C4-2B (cell line): Measurements from ENCODE around the gene RASL11B.

Source experiments
- ZFX ChIP-seq: fragments of 450-650 bp; IDR thresholded peaks from 2 replicates; pipeline ENCODE4 v1.6.1; 2017
- TF ChIP-seq, protein P1 (sequence below): fragments of 450-650 bp; conservative IDR thresholded peaks from 2 replicates; pipeline ENCODE4 v1.5.1; 2017; ENCODE audit warnings: mild to moderate bottlenecking

- TF ChIP-seq, protein P1, sequence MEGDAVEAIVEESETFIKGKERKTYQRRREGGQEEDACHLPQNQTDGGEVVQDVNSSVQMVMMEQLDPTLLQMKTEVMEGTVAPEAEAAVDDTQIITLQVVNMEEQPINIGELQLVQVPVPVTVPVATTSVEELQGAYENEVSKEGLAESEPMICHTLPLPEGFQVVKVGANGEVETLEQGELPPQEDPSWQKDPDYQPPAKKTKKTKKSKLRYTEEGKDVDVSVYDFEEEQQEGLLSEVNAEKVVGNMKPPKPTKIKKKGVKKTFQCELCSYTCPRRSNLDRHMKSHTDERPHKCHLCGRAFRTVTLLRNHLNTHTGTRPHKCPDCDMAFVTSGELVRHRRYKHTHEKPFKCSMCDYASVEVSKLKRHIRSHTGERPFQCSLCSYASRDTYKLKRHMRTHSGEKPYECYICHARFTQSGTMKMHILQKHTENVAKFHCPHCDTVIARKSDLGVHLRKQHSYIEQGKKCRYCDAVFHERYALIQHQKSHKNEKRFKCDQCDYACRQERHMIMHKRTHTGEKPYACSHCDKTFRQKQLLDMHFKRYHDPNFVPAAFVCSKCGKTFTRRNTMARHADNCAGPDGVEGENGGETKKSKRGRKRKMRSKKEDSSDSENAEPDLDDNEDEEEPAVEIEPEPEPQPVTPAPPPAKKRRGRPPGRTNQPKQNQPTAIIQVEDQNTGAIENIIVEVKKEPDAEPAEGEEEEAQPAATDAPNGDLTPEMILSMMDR, result no peak
- no peak for TF ChIP-seq ZFX
Observed at GRCh38 chr4:52833941-52834525, 28.1 kb upstream of the RASL11B start.
